ENCODE results near the gene NR3C1.

Gene NR3C1

GRCh38 chr5:143302341-143303045, 101.0 kb downstream of the NR3C1 start:
- no peak for DNase-seq

DNA sequence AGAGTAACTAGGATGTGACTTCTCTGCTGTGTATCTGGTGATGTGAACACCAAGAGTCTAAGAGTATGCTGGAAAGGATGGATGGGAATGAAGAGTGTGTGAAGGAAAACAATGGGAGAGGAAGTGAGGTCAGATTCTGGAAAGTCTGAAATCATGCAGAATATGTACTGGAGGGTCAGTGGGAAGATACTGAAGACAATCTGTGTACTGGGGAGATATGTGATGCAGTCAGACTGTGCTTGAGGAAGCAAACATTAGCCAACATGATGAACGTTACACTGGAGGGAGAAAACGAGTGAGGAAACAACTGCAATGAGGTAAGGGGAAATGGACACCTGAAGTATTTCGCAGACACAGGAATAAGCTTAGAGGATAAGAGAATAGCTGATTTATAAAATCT, 105.7 kb downstream of the NR3C1 start:
- DNase-seq: no peak

DNA sequence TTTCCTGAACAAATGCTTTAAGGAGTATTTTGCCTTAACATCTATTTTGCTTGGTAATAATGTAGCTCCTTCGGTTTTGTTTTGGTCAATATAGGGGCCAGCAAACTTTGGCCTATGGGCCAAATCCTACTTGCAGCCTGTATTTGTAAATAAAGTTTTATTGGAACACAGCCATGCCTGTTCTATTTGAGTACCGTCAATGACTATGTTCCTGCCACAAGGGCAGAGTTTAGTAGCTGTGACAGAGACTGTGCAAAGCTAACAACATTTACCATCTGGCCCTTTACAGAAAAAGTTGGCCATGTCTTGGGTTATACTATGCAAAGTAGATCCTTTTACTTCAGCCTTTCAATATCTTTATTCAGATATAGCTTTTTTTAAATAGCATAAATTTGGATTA, 113.4 kb downstream of the NR3C1 start:
- DNase-seq: no peak

GRCh38 chr5:143284521-143284920, 119.0 kb downstream of the NR3C1 start:
- no peak for DNase-seq

GRCh38 chr5:143284002-143284401, 119.5 kb downstream of the NR3C1 start:
- DNase-seq: no peak

DNA sequence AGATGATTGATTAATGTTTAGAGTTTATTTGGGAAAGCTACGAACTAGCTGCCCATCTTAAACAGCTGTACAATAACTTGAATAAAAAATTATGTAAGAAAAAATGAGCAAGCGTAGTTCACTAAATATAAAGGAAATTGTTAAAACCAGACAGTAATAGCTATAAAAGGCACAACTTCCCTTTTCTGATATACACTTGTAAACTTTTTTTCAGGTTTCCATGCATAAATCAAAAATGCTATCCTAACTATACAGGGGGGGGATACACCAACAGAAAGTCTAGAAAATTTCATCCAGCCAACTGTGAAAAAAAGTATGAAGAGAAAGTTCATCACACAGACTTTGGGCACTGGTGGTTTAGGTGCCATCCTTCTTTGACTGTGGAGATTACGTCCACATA, 122.3 kb downstream of the NR3C1 start:
- no peak for DNase-seq

- no peak for DNase-seq
Observed at GRCh38 chr5:143279698-143280097, 123.8 kb downstream of the NR3C1 start.

GRCh38 chr5:143277536-143277935, 126.0 kb downstream of the NR3C1 start:
- no peak for DNase-seq

GRCh38 chr5:143275512-143276363, 127.7 kb downstream of the NR3C1 start:
- DNase-seq: no peak

DNA sequence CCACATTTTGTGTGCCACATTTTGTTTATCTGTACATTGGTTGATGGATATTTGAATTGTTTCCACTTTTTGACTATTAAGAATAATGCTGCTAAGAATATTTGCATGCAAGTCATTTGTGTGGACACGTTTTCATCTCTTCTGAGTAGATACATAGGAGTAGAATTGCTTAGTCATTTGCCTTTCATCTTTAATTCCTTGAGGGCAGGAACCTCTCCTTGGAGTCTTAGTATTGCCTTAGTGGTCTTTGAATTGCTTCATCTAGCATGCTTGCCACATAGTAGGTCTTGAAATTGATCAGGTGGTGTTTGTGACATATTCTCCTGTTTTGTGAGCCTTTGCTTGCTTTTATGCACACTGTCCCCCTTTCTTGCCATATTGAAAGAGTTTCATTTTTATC, 128.5 kb downstream of the NR3C1 start:
- DNase-seq: no peak

DNA sequence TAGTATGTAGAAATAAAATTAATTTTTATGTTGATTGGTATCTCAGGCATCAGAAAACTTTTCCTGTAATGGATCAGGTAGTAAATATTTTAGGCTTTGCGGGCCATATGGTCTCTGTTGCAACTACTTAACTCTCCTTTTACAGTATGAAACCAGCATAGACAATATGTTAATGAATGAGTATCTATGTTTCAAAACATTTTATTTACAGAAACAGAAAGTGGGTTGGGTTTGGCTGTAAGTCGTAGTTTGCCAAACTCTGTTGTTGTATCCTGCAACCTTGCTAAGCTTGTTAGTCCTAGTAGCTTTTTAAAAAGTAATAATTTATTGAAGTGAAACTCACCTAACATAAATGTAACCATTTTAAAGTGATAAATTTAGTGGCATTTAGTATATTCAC, 132.1 kb downstream of the NR3C1 start:
- no peak for DNase-seq

DNA sequence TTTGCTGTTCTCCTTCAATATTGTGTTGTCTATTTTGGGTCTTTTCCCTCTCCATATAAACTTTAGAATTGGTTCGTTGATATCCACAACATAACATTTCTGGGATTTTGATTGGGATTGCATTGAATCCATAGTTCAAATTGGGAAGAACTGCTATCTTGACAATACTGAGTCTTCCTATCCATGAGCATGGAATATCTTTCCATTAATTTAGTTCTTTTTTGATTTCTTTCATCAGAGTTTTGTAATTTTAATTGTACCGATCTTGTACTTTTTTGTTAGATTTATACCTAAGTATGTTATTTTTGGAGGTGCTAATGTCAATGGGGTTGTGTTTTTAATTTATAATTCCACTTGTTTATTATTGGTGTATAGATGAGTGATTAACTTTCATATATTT, 135.1 kb downstream of the NR3C1 start:
- DNase-seq: no peak

- no peak for DNase-seq
Observed at GRCh38 chr5:143267186-143267585, 136.3 kb downstream of the NR3C1 start.

- no peak for DNase-seq
Observed at GRCh38 chr5:143265995-143266394, 137.5 kb downstream of the NR3C1 start.

- DNase-seq: no peak
Observed at GRCh38 chr5:143263272-143263810, 140.1 kb downstream of the NR3C1 start.

DNA sequence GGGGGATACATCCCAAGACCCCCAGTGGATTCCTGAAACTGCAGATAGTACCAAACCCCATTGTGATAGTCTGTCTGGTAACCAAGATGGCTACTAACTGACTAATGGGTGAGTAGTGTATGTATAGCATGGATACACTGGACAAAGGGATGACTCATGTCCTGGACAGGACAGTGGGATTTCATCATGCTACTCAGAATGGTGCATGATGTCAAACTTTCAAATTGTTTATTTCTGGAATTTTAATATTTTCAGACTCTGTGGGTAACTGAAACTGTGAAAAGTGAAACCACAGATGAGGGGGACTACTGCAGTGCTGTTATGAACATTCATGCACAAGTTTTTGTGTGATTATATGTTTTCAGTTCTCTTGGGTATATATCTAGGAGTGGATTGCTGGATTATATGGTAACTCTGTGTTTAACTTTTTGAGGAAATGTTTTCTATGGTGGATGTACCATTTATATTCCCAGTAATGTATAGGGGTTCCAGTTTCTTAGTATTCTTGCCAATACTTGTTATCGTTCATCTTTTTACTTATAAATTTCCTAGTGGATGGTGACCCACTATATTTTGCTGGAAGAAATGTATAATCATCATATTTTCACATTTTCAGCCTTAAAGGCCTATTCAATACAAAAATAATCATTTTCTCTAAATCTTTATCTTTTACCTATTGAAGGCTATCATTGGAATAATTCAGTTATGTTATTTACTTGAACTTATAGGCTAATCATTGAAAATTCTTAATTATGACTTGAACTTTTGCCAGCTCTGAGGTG, 140.9 kb downstream of the NR3C1 start:
- DNase-seq: no peak

DNA sequence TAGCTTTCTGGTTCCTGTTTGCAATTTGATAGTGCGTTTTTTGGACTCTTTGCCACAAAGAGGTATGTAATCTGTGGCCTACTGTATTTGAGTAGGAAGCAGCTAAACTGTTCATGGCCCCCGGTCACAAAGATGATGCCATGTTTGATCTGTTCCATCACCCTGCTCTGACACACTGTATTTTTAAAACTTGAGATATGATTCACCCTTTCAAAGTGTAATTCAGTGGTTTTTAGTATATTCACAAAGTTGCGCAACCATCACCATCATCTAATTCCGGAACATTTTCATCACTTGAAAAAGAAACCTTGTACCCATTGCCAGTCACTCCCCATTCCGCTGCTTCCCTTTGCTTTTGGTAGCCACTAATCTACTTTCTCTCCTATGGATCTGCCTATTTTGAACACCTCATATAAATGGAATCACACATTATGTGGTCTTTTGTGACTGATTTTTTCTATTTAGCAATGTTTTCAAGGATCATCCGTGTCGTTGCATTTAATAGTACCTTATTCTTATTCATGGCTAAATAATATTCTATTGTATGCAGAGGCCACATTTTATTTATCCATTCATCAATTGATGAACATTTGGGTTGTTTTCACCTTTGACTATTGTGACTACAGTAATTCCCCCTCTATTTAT, 141.6 kb downstream of the NR3C1 start:
- DNase-seq: peak; percentile 16

DNA sequence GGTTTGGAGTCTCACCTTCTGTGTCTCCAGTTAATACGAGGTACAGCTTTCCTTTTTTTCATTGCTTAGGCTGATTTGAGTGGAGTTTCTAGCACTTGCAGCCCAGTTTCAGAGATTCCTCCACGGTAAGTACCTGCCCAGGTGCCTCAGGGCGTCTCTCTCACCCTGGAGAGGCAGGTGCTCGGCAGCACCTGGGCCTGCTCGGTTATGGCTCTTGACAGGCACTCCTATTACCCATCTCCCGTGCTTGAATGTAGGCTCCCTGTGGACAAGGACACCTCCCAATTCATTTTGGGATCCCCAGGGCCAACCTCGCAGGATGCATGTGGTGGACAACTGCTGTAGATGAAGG, 144.3 kb downstream of the NR3C1 start:
- DNase-seq: no peak

DNA sequence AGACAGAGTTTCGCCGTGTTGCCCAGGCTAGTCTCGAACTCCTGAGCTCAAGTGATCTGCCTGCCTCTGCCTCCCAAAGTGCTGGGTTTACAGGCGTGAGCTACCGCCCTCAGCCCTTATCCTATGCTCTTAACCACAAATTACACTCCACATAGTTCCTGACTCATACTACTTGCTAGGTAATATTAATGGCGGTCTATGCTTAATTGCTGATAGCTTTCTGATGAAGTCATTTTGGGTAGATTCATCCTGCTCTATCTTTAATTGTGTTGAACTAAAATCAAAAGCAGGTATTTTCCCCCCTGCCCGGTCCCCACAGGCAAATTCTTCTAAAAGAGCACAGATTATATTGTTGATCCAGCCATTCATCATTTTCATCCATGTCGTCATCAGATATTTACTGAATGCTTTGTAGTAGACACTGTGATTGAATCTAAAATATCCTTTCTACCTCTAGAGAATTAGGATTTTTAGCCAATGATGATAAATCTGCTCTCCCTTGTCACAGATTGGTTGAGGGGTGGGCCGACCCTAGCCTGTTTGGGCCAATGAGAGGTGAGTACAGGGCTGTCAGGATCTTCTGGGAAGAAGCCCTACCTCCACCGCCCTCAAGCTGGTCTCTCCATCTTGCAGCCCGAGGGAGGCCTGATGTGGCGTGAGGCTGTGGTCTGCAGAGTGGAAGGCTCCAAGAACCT, 144.8 kb downstream of the NR3C1 start:
- DNase-seq: no peak

- DNase-seq: no peak
Observed at GRCh38 chr5:143254819-143255218, 148.7 kb downstream of the NR3C1 start.

DNA sequence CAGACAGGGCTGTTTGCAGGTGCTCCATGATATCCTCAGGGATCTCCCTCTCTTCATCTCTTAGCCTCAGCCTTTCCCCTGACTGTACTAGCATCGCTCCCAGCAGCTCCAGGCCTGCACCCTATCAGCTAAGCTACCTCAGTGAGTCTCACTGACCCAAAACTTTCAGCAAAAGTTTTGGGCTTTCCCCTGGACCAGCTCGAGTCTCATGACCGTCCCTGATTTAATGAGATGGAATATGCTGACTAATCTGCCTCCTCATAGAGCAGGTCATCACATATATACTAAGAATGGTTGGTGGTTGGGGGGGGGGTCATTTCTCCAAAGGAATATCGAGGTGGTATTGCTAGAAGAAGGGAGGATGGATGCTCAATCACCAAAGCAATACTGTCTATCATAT, 151.5 kb downstream of the NR3C1 start:
- DNase-seq: no peak

DNA sequence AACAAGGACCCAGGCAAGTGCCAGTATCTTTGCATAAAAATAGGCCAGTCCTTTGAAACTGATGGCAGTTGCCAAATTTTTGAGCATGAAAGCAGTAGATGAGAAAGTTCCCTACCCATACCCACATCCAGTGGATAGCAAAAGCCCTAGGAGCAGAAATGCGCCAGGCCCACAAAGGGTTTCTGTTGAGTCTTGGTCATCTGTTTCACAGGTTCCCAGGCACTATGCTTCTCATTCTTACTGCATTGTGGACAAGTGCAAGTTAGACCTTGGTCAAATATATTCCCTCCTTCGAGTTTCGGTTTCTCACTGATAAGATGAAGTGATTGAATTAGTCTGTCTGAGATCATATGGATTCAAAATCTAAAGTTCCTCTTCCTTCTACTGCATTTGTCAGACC, 152.3 kb downstream of the NR3C1 start:
- DNase-seq: no peak

All from stimulated activated CD4-positive, alpha-beta T cell treated with anti-CD3 and anti-CD28 coated beads, Interleukin-15, amount 100 ng/mL, for 24 hours (primary cell).